CD4-positive, alpha-beta memory T cell (primary cell): Measurements from ENCODE around the gene CLPTM1L. TPM values are rescaled to one million over a fixed set of nuclear protein-coding genes. Genes with fewer than 3 reads are reported as not detected.

ENCODE experiments used
- CTCF ChIA-PET: fragments of 350-600 bp; sonication (Branson Sonifier 250); formaldehyde crosslinking; loops from one replicate; lab custom pipeline; 2021; ENCODE audit warnings: inconsistent platforms; ENCODE audit not compliant: partially characterized antibody; lab: Charles Lee
- POLR2A ChIA-PET: fragments of 350-600 bp; sonication (Branson Sonifier 250); formaldehyde crosslinking; loops from one replicate; lab custom pipeline; 2021; ENCODE audit not compliant: partially characterized antibody; lab: Charles Lee
- DNase-seq, 5 donors: peaks; one replicate each; pipeline versions ENCODE4 v3.0.0 to v3.0.0-alpha.2; 2020 to 2022; ENCODE audit warnings: mixed read lengths in 1 of 5
- H3K27ac ChIP-seq: one replicate; pipeline ENCODE4 v1.7.0; 2013; ENCODE audit warnings: low read depth, low read length
- H3K27me3 ChIP-seq: 2 replicates; pipeline ENCODE4 v1.7.0; 2013; ENCODE audit warnings: mild to moderate bottlenecking, low read length, moderate library complexity; ENCODE audit not compliant: insufficient read depth
- H3K36me3 ChIP-seq: 2 replicates; pipeline ENCODE4 v1.7.0; 2013; ENCODE audit warnings: mild to moderate bottlenecking, low read length, moderate library complexity; ENCODE audit not compliant: insufficient read depth
- H3K4me1 ChIP-seq: 2 replicates; pipeline ENCODE4 v1.7.0; 2013; ENCODE audit warnings: mild to moderate bottlenecking, low read length, moderate library complexity; ENCODE audit not compliant: insufficient read depth
- H3K4me3 ChIP-seq, 2 donors: one replicate each; pipeline ENCODE4 v1.7.0; 2013; ENCODE audit warnings: low read length in 2 of 2, mild to moderate bottlenecking in 1 of 2
- H3K9me3 ChIP-seq, 2 donors: one replicate each; pipeline ENCODE4 v1.7.0; 2013; ENCODE audit warnings: low read length in 2 of 2, control low read depth in 1 of 2; ENCODE audit not compliant: control insufficient read depth in 1 of 2
- H3K27ac Mint-ChIP-seq, 7 donors: one replicate each; pipeline ENCODE4 v1.8.0; 2020 to 2021; ENCODE audit warnings: mixed read lengths in 7 of 7, mild to moderate bottlenecking in 6 of 7, inconsistent platforms in 3 of 7, moderate library complexity in 3 of 7
- H3K27me3 Mint-ChIP-seq, 2 donors: one replicate each; pipeline ENCODE4 v1.8.0; 2020 to 2021; ENCODE audit warnings: mixed read lengths in 2 of 2
- H3K36me3 Mint-ChIP-seq, 2 donors: one replicate each; pipeline ENCODE4 v1.8.0; 2020 to 2021; ENCODE audit warnings: mixed read lengths in 2 of 2, inconsistent platforms in 1 of 2, mild to moderate bottlenecking in 1 of 2
- H3K4me1 Mint-ChIP-seq, 4 donors: one replicate each; pipeline ENCODE4 v1.8.0; 2020 to 2021; ENCODE audit warnings: mixed read lengths in 4 of 4, mild to moderate bottlenecking in 1 of 4
- H3K4me3 Mint-ChIP-seq, 8 donors: one replicate each; pipeline ENCODE4 v1.8.0; 2020 to 2021; ENCODE audit warnings: mixed read lengths in 8 of 8, mild to moderate bottlenecking in 7 of 8, moderate library complexity in 6 of 8, inconsistent platforms in 3 of 8
- H3K9me3 Mint-ChIP-seq, 8 donors: one replicate each; pipeline ENCODE4 v1.8.0; 2020 to 2021; ENCODE audit warnings: mixed read lengths in 8 of 8, mild to moderate bottlenecking in 5 of 8, inconsistent platforms in 3 of 8, moderate library complexity in 1 of 8
- intact Hi-C: fragments of 100-400 bp; cut with micrococcal nuclease; formaldehyde crosslinking; loops from one replicate; pipeline ENCODE4 v1.15.1; 2023
- polyA plus RNA-seq, 2 donors: library from polyadenylated mRNA; unstranded; fragments of 300-500 nt; fragmentation: Illumina TruSeq; gene quantifications; one replicate each; pipeline ENCODE4 v1.2.3, GENCODE V29; 2021
- total RNA-seq, 2 experiments: library from RNA; stranded (reverse); gene quantifications; one replicate each; pipeline ENCODE4 v1.2.3, GENCODE V29; 2021

Gene CLPTM1L
- total and polyA plus RNA-seq, 4 experiments from 2014 or later, result 34.1 to 87.4 (median 72.6) TPM

- Histone ChIP-seq H3K4me3 (no peak overlapping the region), H3K4me1 (no peaks in the 10 kb centered on the region), H3K27ac (no peak overlapping the region), H3K9me3 (no peaks in the 10 kb centered on the region), H3K27me3 (no peaks in the 10 kb centered on the region), H3K36me3 (peaks cover 59% of the 10 kb centered on the region)
- POLR2A ChIA-PET, result no interaction called here
- H3K4me1 Mint-ChIP-seq, result peaks cover 0 to 8% (median 0%) of the 10 kb centered on the region in 4 donors
- intact Hi-C loops, result no loop called here
- no peak overlapping the region for H3K4me3 Mint-ChIP-seq
- no peak overlapping the region for H3K27ac Mint-ChIP-seq
- no peaks in the 10 kb centered on the region for H3K27me3 Mint-ChIP-seq
- H3K36me3 Mint-ChIP-seq, result peaks cover 27 to 69% of the 10 kb centered on the region in 2 donors
- H3K9me3 Mint-ChIP-seq, result no peaks in the 10 kb centered on the region
- DNase-seq, result peak in 1 of 5 donors; percentile 32
- CTCF ChIA-PET, result interaction anchor here (0.6 kb wide), 1 partner anchor 9 kb away, joined by 3 read pairs; no protein-coding TSS in a partner anchor
Observed at GRCh38 chr5:1322955-1323802, 21.7 kb downstream of the CLPTM1L start.

- intact Hi-C loops, result no loop called here
- Histone ChIP-seq H3K4me3 (no peak overlapping the region), H3K27me3 (no peaks in the 10 kb centered on the region), H3K9me3 (no peaks in the 10 kb centered on the region), H3K27ac (no peak overlapping the region), H3K36me3 (peaks cover 59% of the 10 kb centered on the region), H3K4me1 (peaks cover 6% of the 10 kb centered on the region)
- H3K9me3 Mint-ChIP-seq, result no peaks in the 10 kb centered on the region
- H3K27ac Mint-ChIP-seq, result no peak overlapping the region
- peaks cover 27 to 73% of the 10 kb centered on the region in 2 donors for H3K36me3 Mint-ChIP-seq
- ChIA-PET POLR2A (interaction anchor here (1.2 kb wide), 1 partner anchor 69 kb away, joined by 3 read pairs; no protein-coding TSS in a partner anchor), CTCF (no interaction called here)
- DNase-seq, result peak in 1 of 5 donors; percentile 31
- no peaks in the 10 kb centered on the region for H3K27me3 Mint-ChIP-seq
- peaks cover 2 to 6% (median 5%) of the 10 kb centered on the region in 4 donors for H3K4me1 Mint-ChIP-seq
- no peak overlapping the region for H3K4me3 Mint-ChIP-seq
Observed at GRCh38 chr5:1322036-1322900, 22.6 kb downstream of the CLPTM1L start.

GRCh38 chr5:1321576-1321975, 23.3 kb downstream of the CLPTM1L start:
- Histone ChIP-seq H3K4me1 (peaks cover 13% of the 10 kb centered on the region), H3K27ac (no peak overlapping the region), H3K36me3 (peaks cover 59% of the 10 kb centered on the region), H3K4me3 (no peak overlapping the region), H3K9me3 (no peaks in the 10 kb centered on the region), H3K27me3 (no peaks in the 10 kb centered on the region)
- H3K27me3 Mint-ChIP-seq, result no peaks in the 10 kb centered on the region
- peak in 1 of 5 donors; percentile 11 for DNase-seq
- H3K27ac Mint-ChIP-seq, result peak overlapping the region in 2 of 7 donors; percentile 27 to 63
- ChIA-PET CTCF (interaction anchor here (0.7 kb wide), 1 partner anchor 14 kb away, joined by 4 read pairs; no protein-coding TSS in a partner anchor), POLR2A (interaction anchor here (0.9 to 1.2 kb wide), 2 partner anchors 65 to 68 kb away, joined by 3 to 4 read pairs; no protein-coding TSS in a partner anchor)
- H3K4me3 Mint-ChIP-seq, result no peak overlapping the region
- H3K4me1 Mint-ChIP-seq, result peaks cover 7 to 12% (median 11%) of the 10 kb centered on the region in 4 donors
- intact Hi-C loops, result no loop called here
- peaks cover 21 to 75% of the 10 kb centered on the region in 2 donors for H3K36me3 Mint-ChIP-seq
- H3K9me3 Mint-ChIP-seq, result no peaks in the 10 kb centered on the region

- Histone ChIP-seq H3K36me3 (peaks cover 55% of the 10 kb centered on the region), H3K4me3 (no peak overlapping the region), H3K27me3 (no peaks in the 10 kb centered on the region), H3K4me1 (peaks cover 22% of the 10 kb centered on the region), H3K27ac (no peak overlapping the region), H3K9me3 (no peaks in the 10 kb centered on the region)
- CTCF ChIA-PET, result interaction anchor here (0.7 kb wide), 1 partner anchor 15 kb away, joined by 4 read pairs; no protein-coding TSS in a partner anchor
- H3K36me3 Mint-ChIP-seq, result peaks cover 15 to 73% of the 10 kb centered on the region in 2 donors
- POLR2A ChIA-PET, result interaction anchor here (0.9 to 1.2 kb wide), 2 partner anchors 66 to 67 kb away, joined by 3 to 4 read pairs; no protein-coding TSS in a partner anchor
- peak in 1 of 5 donors; percentile 28 for DNase-seq
- H3K4me3 Mint-ChIP-seq, result no peak overlapping the region
- no peaks in the 10 kb centered on the region for H3K9me3 Mint-ChIP-seq
- H3K27ac Mint-ChIP-seq, result no peak overlapping the region
- intact Hi-C loops, result no loop called here
- no peaks in the 10 kb centered on the region for H3K27me3 Mint-ChIP-seq
- peaks cover 13 to 21% (median 18%) of the 10 kb centered on the region in 4 donors for H3K4me1 Mint-ChIP-seq
Observed at GRCh38 chr5:1320436-1321344, 24.2 kb downstream of the CLPTM1L start.

- H3K27ac ChIP-seq, result no peak overlapping the region
- Mint-ChIP-seq H3K36me3 (peaks cover 15 to 70% of the 10 kb centered on the region in 2 donors), H3K9me3 (no peaks in the 10 kb centered on the region), H3K4me3 (no peak overlapping the region), H3K27ac (no peak overlapping the region), H3K4me1 (peaks cover 22 to 31% (median 28%) of the 10 kb centered on the region in 4 donors), H3K27me3 (no peaks in the 10 kb centered on the region)
- no peaks in the 10 kb centered on the region for H3K9me3 ChIP-seq
- H3K4me1 ChIP-seq, result peaks cover 33% of the 10 kb centered on the region
- ChIA-PET POLR2A (no interaction called here), CTCF (no interaction called here)
- peaks cover 46% of the 10 kb centered on the region for H3K36me3 ChIP-seq
- no peaks in the 10 kb centered on the region for H3K27me3 ChIP-seq
- intact Hi-C loops, result no loop called here
- peak in 1 of 5 donors; percentile 19 for DNase-seq
- H3K4me3 ChIP-seq, result no peak overlapping the region
Observed at GRCh38 chr5:1319436-1320256, 25.3 kb downstream of the CLPTM1L start.
